Neural progenitor cell (in vitro differentiated cells): Measurements from ENCODE around the gene EPN2.

Source experiments
- CTCF ChIP-seq: fragments of 200-600 bp; sonication (generic); IDR thresholded peaks from 2 replicates; pipeline ENCODE4 v1.5.1; 2017; ENCODE audit warnings: antibody characterized with exemption, mild to moderate bottlenecking
- EZH2 ChIP-seq: fragments of 200-600 bp; sonication (generic); IDR thresholded peaks from 2 replicates; pipeline ENCODE4 v1.6.1; 2017; ENCODE audit warnings: antibody characterized with exemption, mild to moderate bottlenecking, moderate library complexity
- EZH2phosphoT487 ChIP-seq: fragments of 200-600 bp; sonication (generic); IDR thresholded peaks from 2 replicates; pipeline ENCODE4 v1.6.1; 2017; ENCODE audit warnings: antibody characterized with exemption

GRCh38 chr17:19369107-19369778 is 132.1 kb downstream of the EPN2 start:
- TF ChIP-seq CTCF, result no peak
- no peak for TF ChIP-seq EZH2phosphoT487
- TF ChIP-seq EZH2, result no peak
